Stimulated activated CD8-positive, alpha-beta memory T cell treated with anti-CD3 and anti-CD28 coated beads, Interleukin-7, amount 100 ng/mL, for 1 hour (primary cell): ENCODE data around the gene AKNA.

Experiments used
- DNase-seq, 2 donors: peaks; one replicate each; pipeline ENCODE4 v3.0.0-alpha.2; 2020; ENCODE audit warnings: low read depth in 2 of 2

AKNA gene, protein sequence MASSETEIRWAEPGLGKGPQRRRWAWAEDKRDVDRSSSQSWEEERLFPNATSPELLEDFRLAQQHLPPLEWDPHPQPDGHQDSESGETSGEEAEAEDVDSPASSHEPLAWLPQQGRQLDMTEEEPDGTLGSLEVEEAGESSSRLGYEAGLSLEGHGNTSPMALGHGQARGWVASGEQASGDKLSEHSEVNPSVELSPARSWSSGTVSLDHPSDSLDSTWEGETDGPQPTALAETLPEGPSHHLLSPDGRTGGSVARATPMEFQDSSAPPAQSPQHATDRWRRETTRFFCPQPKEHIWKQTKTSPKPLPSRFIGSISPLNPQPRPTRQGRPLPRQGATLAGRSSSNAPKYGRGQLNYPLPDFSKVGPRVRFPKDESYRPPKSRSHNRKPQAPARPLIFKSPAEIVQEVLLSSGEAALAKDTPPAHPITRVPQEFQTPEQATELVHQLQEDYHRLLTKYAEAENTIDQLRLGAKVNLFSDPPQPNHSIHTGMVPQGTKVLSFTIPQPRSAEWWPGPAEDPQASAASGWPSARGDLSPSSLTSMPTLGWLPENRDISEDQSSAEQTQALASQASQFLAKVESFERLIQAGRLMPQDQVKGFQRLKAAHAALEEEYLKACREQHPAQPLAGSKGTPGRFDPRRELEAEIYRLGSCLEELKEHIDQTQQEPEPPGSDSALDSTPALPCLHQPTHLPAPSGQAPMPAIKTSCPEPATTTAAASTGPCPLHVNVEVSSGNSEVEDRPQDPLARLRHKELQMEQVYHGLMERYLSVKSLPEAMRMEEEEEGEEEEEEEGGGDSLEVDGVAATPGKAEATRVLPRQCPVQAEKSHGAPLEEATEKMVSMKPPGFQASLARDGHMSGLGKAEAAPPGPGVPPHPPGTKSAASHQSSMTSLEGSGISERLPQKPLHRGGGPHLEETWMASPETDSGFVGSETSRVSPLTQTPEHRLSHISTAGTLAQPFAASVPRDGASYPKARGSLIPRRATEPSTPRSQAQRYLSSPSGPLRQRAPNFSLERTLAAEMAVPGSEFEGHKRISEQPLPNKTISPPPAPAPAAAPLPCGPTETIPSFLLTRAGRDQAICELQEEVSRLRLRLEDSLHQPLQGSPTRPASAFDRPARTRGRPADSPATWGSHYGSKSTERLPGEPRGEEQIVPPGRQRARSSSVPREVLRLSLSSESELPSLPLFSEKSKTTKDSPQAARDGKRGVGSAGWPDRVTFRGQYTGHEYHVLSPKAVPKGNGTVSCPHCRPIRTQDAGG (N-terminal part only)

DNA sequence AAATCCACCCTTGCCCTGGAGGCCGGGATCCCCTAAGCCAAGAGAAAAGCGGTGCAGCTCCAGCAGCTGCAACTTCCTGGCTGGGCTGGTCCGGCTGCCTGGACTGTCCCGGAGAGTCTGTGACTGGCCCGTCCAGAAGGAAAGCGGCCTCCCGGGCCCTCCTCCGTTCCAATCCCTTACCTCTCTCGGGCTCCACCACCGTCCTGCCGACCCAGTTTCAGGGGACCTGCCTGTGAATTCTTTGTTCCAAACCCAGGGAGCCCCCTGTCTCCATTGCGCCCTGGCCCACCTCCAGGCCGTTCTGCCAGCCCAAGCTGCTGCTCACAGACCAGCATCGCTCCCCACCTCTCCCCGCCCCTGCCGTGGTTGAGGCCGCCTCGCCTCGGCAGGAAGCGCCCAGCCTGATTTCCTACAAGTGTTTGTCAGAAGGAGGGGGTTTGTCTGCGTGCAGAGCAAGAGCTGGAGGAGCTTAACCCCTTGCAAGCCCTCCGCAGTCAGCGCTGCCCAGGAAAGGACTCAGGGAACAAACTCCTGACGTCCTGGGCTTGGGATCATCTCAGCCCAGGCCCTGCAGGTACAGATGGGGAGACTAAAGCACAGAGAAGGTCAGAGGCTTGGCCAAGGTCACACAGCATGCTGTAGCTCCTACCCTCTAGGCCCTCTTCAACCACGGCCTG lies at the start of gene AKNA:
Gene AKNA, minus strand, starts transcription at position 303 of the 677 bp plus-strand sequence. CDS start 6,649 bp downstream, outside the sequence.
- DNase-seq: peak; percentile 68 to 69

DNA sequence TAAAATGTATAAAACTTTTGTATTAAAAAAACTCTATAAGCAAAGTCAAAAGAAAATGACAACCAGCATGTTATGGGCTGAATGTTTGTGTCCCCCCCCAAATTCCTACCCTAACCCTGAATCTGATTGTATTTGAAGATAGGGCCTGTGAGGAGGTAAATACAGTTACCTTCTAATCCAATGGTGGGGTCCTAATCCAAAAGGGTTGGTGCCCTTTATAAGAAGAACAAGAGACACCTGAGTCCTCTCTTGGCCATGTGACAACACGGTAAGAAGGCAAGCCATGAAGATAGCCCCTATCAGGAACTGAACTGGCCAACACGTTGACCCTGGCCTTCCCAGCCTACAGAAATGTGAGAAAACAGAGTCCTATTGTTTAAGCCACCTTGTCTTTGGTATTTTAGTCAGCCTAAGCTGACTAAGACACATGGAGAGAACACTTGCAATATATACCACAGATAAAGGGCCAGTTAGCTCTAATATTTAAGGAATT lies 49.7 kb upstream of the AKNA start:
- DNase-seq: no peak

DNA sequence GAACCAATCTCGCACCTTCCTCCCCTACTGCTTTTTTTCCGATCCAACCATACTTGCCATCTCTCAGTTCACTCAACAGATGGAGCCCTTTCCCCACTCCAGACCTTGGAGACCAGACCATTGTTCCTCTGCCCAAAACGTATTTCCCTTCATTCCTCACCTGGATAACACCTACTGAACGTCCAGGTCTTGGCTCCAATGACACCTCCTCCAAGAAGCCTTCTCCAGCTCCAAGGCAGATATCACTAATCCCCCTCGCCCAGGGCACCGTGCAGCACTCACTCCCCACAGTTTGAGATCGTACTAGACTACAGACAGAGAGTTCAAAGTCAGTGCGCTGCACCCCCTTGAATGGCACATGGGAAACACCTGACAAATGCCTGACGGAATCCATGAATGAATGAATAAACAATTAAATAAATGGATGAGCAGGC lies 47.1 kb upstream of the AKNA start:
- DNase-seq: no peak

DNA sequence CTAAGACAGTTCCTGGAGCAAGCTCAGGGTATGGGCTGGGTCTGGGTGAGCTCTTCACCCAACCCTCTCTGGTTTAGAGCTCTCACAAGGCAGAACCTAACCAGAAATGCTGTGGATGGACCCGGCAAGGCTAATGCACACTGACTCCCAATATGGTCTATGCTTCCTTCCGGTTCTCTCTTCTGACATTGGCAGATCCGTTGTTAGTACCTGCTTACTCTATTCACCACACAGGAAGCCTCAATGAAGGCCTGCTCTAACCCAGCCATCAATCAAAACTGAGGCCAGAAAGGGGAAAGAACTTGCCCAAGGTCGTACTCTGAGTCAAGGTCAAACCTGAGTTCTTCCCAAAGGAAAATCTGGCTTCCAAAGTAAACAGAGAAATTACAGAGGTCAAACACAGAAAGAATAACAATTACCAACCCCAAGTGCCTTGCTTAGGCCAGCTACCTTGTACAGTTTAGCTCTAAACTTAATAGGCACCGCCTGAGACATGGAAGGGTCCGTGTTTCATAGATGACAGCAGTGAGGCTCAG lies 46.0 kb upstream of the AKNA start:
- no peak for DNase-seq

DNA sequence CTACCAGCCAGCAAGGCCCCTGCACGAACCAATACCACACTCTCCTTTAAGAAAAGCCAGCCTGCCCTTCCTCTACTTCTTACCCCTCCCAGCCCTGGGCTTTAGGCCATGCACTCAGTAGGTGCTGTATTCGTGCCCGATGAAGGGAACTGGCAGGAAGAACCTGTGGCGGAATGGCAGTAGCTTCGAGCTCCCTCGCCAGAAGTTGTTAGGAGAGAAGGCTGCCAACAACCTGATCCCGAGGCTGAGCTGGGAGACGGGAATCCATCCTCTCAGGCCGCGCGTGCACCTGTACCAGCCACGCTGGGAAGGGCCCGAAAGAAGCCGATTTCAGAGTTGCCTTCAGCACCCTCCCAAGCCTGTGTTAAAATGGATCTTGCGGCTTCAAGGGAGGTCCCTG lies 45.3 kb upstream of the AKNA start:
- no peak for DNase-seq

DNA sequence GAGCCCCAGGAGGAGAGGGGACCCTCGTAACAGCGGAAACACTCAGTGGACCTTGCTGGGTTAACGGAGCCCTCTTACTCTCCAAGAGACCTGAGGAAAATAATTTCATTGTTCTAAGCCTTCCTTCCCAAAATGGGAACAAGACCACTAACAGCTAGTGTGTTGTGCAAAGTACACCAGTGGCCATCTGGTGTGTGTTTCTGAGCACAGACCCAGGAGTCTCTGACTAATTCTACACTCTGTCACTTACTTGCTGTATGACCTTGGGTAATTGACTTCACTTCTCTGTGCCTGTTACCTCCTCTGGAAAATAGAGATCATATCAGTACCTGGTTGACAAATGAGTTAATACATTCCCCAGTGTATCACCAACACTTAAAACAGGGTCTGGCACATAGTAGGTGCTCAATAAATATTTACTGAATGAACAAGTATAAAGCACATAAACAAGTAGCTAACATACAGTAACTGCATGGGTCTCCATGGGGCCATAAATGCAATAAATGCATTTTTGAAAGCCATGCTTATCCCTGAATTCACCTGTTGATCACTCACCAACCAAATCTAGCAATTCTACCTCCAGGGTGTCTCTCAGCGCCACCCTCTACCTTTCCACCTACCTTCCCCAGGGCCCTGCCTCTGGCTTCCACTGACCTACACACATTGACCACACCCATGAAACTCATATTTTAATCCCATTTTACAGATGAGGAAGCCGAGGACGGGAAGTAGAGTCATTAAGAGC lies 44.7 kb upstream of the AKNA start:
- no peak for DNase-seq

DNA sequence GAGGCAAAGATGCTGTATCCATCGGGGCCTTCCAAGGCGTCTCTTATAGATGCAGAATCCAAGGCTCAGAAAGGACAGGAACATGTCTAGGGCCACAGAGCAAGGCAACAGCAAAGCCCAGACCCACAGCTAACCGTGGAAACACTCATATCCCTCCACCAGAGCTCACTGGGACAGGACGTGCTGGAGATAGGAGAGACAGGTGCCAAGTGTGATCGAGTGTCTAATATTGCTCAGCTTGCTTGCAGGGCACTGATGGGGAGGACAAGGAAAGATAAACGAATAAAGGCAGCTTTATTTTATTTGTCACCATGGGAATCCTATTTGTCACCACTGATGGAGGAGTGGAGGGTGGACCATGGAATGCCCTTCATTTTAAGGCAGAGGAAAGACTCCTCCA lies 44.0 kb upstream of the AKNA start:
- no peak for DNase-seq

DNA sequence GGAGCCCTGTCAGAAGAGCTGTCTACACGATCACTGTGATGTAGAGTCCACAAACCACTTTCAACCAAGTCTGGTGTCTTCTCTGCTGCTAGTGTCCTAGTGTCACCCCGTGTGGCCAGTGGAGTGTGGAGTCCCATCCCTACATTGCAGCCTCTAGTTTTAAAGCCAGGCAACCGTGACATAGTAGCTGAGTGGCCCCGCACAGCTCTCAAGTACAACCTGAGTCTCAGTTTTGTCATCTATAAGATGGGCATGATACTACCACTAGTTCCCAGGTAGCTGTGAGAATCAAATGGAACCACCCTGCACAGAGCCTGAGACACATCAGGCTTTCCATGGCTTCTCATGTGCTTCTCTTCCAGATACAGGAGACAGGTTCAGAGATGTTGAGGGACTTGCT lies 43.2 kb upstream of the AKNA start:
- no peak for DNase-seq

DNA sequence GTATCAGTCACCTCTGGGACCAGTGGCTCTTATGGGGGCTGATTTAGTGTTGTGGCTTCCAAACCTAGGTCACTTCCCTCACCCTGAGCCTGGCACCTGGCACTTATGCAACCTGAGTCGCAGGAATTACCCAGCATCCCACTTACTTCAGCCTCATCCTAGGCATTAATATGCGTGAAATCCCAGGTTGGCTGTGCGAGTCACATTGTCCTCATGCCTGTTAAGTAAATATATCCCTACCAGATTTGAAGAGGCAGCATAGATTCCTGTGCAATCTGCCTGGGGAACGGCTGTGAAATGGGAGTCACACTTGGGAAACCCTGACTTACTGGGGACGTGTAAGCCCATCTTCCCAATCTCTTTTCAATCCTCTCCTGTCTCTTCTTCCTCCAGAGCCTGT lies 42.7 kb upstream of the AKNA start:
- DNase-seq: no peak

DNA sequence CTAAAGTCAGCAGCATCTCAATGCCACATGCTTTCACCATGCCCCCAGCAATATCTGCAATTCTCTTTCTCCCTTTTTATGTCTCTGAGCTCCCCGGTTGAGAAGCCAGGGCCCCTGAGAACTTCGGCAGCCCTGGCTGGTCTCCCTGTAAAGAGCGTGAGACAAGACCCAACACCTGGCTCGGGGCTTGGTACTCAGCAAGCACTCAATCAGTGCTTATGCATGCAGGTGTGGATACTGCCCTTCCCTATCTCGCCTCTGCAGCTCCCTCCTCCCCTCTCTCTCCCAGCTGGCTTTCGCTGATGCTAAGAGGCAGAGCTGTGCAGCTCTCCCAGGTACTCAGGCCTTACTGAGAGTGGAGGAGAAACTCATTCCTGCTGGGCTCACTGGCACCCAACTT lies 41.7 kb upstream of the AKNA start:
- no peak for DNase-seq

DNA sequence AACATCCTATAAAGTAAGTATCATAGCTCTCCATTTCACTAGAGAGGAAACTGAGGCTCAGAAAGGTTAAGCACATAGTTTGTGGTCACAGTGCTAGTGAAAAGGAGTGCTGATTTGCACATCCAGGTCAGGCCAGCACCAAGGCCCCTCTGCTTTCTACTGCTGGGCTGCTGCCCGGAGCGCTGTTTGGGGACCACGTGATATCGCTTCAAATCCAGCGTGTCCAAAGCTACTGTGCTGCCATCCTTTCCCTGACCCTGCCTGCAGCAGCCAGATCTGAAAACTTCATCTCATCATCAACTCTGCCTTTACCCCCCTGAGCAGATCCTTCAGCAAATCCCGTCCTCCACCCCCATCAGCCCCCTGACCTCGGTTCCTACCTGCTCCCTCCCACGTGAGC lies 40.7 kb upstream of the AKNA start:
- no peak for DNase-seq

DNA sequence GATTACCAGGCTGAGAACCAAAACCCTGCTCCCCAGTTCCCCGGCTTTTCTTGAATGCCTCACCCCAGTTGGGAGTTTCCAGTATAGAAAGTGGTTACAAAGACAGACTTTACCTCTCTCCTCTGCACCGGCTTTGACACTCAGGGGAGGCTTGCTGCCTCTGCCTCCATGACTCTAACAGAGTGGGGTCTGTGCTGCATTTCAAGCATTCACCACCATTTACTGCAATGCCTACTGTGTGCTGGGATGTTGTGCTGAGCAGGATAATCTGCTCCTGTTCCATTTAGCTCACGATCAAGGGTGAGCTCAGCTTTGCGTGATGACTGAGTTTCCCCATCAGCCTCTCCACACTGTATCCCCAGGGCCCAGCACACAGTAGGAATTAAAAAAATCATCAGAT lies 39.9 kb upstream of the AKNA start:
- DNase-seq: no peak

DNA sequence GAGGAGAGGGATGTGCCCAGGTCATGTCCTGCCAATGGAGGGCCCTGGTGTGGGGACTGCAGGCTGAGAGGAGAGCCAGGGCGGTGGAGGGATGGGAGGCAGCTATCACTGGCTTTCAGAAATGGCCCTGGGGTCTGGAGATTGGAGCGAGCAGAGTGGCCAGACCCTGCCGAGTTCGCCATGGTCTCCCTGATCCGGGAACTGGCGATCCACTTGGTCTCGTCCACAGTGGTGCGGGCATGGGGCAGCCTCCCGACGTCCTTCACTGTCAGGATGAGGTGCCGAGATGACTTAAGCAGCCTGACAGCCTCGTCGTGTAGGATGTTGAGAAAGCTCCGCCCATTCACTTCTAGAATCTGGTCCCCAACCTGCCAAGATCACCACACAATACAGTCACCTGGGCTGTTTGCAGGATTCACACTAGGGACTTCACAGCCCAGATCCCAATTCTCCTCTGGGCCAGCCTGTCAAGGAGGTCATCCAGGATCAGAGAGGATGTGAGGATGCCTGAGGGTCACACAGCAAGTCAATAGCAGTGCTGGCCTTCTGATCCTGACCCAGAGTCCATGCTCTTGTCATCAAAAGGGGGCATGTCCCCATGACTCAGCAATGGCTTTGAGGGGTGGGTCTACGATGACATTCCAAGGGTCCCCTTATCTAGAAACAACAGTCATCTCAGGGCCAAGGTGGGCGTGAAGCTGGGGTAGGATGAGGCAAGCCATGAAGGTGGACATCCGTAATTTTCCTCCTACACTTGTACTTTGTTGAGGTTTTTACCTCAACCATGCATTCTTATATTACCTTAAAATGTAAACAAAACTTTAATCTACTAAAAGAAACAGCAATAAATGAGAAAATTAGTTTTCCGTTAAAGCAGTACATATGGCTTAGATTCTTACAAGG lies 38.5 kb upstream of the AKNA start:
- no peak for DNase-seq

DNA sequence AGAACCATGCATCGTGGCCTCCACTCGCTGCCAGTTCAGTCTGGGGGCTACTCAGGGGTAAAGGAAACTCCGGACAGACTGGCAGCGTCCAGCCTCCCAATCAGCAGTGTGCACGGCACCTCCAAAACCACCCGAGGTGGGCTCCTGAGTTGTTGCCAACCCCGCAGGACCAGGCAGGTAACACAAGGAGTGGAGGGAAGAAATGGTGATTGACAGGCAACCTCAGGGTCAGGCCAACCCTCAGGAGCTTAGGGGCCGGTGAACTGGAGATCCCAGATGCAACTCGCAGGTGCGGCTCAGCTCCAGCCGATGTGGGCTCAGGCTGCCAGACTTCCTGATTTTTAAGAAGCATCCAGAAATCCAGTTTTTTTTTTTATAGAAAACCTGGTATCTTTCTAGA lies 37.3 kb upstream of the AKNA start:
- DNase-seq: no peak

DNA sequence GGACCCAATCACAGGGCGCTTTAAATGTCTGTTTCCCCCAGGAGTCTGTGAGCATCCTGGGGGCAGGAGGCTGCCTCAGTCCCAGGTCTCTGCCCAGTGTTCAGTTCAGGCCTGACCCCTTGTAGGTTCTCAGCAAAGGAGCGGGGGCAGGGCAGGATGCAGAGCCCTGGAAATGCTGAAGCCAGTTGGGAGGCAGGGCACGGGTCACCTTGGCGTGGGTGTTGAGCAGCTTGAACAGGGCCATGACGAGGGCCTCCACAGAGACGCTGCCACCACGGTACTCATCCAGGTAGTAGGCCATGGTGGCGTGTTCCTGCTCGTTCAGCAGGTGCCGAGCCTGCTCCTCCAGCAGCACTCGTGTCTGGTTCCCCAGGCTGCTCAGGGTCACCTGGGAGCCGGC lies 36.3 kb upstream of the AKNA start:
- DNase-seq: no peak

DNA sequence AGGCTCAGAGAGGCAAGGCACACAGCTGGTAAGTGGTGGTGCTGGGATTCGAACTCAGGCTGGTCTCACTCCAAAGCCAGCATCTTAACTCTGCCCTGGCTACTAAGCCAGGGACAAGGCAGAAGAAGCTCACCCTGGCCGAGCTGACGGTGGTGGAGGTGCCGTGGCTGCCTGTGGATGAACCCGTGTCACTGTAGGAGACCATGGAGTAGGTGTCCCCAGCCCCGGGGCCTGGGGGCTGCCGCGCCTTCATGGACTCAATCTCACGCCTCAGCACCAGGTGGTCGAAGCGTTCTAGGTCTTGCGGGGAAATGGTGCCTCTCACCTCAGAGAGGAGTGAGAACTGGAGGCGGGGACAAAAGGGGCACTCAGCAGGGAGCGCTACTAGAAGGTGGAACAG lies 35.4 kb upstream of the AKNA start:
- no peak for DNase-seq

DNA sequence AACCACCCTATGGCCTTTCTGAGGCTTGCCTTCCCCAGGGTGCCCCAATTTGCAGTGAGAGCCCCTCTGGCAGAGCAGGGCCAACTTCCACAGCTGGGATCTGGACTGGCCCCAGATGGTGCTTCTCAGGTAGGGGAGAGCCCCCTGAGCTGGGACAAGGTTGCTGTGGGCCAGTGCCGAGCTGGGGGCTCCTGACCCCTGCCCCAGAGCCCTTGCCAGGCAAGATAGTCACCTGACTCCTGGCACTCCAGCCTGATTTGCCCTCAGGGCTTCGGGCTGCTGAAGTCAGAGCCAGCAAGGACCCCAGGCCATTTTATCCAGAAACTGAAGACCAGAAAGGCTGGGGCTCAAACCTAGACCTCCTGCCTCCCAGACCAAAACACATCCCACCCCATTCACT lies 33.4 kb upstream of the AKNA start:
- DNase-seq: no peak

DNA sequence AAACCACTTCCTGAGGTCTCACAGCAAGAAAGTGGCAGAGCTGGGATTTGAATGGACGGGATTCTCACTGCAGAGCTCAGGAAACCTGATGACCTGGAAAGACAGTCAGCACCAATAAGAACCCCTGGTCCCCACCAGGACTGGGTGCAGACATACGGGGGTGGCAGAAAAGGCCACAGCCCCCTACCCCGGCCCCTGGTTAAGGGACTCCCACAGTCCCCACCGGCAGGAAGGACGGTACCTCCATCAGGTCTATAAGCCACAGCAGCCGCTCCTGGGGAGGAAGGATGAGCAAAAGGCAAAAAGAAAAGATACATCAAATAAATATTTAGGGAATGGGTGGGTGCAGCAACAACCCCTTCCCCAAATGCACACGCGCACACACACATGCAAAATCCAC lies 32.0 kb upstream of the AKNA start:
- no peak for DNase-seq

DNA sequence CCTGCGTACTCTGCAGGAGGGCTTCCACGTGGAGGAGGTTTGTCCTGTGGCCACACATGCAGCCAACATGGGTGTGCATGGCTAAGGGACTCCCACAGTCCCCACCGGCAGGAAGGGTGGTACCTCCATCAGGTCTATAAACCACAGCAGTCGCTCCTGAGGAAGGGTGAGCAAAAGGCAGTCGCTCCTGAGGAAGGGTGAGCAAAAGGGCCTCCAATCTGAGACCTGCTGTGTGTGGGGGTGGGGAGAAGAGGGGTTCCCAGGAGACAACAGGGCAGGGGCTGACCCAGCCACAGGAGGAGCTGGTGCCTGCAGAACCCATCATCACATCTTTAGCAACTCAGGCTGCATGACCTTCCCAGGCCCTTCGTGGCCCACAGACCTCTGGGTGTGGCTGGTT lies 30.3 kb upstream of the AKNA start:
- DNase-seq: no peak
